Choroid plexus epithelial cell (primary cell): ENCODE measurements around the gene LMNB1.
A peak's percentile ranks its signal among the peaks of the same experiment; 100 is the strongest.
"Not testable (repeated sequence)": the region's sequence is repeated elsewhere in the genome, so short reads cannot be mapped to it uniquely, and the experiment has no call there.

ENCODE experiments used
- DNase-seq: peaks from one replicate; pipeline ENCODE4 v3.0.0-alpha.2; 2010; ENCODE audit warnings: low read depth
- H3K4me3 ChIP-seq: 2 replicates; pipeline ENCODE4 v1.5.1; 2011; ENCODE audit warnings: low read depth, mild to moderate bottlenecking, control low read depth, low read length, moderate library complexity
- TF ChIP-seq, protein P1 (sequence below): conservative IDR thresholded peaks from 2 replicates; pipeline ENCODE4 v1.5.1; 2011; ENCODE audit warnings: low read depth, mild to moderate bottlenecking, control low read depth, inconsistent platforms, low read length, moderate library complexity

LMNB1 gene

DNA sequence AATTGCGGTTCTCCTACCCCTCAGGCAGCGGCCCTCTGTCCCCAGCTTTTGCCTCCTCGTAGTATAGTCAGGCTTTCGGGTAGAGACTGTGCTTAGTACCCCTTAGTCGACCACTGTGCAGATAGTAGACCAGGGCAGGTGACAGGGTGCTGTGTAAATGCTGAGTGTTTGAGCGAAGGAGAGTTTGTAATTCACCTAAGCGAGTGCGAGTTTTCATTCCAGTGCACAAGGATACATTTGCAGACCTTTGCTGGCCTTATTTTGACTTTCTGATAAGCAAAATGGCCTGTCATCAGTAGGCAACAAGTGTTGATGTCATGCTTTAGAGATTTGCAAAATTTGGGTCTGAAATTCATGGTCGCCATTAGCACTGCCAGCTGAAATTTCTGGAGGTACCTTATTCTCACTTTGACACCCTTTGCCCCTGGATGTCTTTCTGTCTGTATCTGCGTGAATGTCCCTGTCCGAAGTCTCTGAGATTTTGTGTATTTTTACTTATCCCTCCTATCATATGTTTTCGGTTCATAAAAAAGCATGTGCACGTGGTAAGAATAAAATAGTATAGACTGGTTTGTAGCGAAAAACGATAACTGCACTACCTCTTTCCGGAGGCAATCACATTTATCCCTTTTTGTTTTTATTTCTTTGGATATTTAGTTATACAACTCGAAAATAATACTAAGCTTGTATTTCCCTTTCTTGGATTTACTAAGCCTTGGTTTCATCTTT, 1.9 kb downstream of the LMNB1 start:
- H3K4me3 ChIP-seq: peak overlapping the region; percentile 87
- peak; percentile 14 for DNase-seq
- TF ChIP-seq, protein P1, sequence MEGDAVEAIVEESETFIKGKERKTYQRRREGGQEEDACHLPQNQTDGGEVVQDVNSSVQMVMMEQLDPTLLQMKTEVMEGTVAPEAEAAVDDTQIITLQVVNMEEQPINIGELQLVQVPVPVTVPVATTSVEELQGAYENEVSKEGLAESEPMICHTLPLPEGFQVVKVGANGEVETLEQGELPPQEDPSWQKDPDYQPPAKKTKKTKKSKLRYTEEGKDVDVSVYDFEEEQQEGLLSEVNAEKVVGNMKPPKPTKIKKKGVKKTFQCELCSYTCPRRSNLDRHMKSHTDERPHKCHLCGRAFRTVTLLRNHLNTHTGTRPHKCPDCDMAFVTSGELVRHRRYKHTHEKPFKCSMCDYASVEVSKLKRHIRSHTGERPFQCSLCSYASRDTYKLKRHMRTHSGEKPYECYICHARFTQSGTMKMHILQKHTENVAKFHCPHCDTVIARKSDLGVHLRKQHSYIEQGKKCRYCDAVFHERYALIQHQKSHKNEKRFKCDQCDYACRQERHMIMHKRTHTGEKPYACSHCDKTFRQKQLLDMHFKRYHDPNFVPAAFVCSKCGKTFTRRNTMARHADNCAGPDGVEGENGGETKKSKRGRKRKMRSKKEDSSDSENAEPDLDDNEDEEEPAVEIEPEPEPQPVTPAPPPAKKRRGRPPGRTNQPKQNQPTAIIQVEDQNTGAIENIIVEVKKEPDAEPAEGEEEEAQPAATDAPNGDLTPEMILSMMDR: no peak

DNA sequence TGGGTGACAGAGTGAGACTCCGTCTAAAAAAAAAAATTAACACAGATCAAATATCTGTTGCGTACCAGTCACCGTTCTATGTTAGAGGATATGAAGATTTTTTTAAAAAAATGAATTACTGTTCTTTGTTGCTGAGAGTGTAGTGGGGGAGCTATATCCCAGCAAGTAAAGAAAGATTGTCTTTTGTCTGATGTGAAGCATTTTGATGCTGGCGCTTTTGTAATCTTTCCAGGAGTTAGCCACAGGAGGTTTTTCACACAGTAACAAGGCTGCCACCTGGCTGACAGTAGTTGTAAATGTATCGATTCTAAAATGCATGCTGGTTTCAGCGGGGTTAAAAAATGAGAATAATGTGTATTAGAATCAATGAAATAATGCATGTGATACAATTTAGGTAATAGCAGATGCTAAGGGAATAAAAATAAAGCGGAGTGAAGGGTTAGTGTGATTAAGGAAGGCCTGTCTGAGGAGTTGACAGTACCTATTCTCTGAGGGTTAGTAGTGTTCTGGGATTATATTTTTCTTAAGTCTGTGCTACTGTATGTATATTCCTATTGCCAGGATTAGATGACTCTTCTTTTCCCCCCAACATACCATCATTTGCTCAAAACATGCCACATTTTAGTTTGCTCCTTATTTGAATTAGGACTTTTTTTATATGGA, 3.4 kb downstream of the LMNB1 start:
- DNase-seq: peak; percentile 89
- TF ChIP-seq, protein P1: peak; percentile 76
- H3K4me3 ChIP-seq: peak overlapping the region; percentile 23

DNA sequence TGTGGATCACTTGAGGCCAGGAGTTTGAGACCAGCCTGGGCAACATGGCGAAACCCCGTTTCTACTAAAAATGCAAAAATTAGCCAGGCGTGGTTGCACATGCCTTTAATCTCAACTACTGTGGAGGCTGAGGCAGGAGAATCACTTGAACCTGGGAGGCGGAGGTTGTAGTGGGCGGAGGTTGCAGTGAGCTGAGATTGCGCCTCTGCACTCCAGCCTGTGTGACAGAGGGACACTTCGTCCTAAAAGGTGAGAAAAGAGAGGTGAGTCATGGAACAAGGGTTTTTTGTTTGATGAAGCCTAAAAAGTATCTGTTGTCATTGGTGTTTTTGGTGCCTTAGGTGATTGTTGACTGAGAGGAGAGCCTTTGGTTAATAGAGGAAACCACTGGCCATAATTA, 11.5 kb downstream of the LMNB1 start:
- not testable (repeated sequence) for H3K4me3 ChIP-seq, DNase-seq

DNA sequence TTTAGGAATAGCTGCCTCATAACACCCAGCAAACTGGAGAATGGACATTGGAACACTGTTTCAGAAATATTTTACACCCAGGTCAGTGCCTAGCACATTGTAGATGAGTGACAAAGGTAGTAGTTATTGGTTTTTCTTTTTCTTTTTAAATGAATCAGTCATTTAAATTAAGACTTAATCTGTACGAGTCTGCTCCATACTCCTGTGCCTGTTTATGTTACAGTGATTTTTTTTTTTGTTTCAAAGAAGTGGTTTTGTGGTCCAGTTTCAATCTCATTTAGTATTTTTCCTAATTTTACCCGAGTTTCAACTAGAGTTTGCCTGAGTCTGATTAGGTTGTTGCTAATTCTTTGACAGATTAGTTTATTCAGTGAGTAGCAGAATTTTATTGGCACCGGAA, 16.2 kb downstream of the LMNB1 start:
- TF ChIP-seq, protein P1: no peak
- no peak overlapping the region for H3K4me3 ChIP-seq
- DNase-seq: no peak

DNA sequence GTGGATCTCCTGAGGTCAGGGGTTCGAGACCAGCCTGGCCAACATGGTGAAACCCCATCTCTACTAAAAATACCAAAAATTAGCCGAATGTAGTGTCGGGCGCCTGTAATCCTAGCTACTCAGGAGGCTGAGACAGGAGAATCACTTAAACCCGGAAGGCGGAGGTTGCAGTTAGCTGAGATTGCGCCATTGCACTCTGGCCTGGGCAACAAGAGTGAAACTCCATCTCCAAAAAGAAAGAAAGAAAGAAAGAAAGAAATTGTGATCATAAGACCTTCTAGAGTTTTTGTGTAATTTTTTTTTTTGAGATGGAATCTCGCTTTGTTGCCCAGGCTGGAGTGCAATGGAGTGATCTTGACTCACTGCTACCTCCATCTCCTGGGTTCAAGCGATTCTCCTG, 16.7 kb downstream of the LMNB1 start:
- not testable (repeated sequence) for DNase-seq, H3K4me3 ChIP-seq

DNA sequence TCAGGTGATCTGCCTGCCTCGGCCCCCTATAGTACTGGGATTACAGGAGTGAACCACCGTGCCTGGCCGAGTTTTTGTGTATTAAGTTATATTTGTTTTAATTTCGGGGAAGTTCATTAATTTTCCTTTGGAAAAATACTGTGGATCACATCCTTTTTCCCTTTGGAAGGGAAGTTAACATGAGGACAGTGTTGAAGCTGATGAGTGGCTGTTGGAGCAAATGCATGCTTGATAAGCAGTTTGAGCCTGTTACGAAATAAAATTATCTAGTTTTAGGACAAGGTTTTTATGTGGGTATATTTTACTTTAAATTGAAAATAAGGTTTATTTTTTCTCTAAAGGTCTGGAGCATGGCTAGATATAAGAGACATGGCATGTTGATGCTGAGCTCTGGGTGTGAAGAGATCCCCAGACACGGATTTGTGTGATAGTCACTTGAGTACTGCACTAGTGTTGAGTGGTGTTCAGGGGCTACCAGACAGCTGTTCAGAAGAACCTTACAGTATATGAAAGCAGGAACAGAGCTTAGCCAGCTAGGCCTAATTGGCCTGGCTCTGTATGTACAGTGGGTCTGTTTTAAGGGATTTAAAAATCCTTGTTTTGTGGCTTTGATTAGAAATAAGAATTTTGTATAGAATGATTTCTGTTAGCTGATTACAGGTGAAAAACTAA, 17.4 kb downstream of the LMNB1 start:
- H3K4me3 ChIP-seq: no peak overlapping the region
- TF ChIP-seq, protein P1: no peak
- DNase-seq: no peak

DNA sequence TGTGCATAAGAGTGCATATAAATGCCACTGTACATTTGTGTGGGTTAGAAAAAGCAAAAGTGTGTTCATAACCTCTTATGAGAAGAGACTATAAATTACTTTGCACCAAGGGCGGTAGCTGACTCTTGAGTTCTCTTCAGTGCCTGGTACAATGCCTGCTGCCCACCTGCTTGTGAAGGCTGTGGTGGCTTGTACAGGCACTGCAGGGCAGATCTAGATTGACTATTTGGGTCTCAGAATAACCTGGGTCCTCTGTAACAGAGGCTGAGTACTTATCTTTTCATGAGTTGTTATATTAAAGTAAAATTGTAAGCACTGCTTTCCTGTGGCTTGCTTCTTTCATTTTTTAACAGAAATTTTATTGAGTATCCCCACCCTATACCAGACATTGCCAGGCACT, 22.8 kb downstream of the LMNB1 start:
- TF ChIP-seq, protein P1: no peak
- H3K4me3 ChIP-seq: no peak overlapping the region
- DNase-seq: no peak
